GM03348 (cell line): ENCODE results near the gene PAFAH1B1.

Source experiments
- DNase-seq: peaks from one replicate; pipeline ENCODE4 v3.0.0; 2012; ENCODE audit warnings: low spot score

Gene PAFAH1B1

DNA sequence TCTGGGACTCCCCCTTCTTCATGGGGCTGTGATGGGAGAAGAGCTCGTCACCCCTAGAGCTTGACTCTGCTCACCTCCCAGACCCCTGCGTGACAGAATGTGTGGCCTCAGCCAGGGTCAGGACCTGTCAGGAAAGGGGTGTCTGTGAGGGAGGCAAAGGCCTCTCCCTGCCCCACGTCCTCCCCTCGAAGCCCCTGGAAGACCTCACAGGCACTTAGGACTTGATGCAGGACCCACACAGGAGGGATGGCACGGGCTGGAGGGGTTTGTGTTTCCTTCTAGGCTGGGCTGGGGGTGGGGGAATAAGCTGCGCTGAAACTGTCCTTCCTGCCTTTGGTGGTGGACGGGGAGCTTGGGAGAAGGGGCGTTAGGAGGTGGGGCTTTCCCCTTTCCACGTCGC lies 129.2 kb downstream of the PAFAH1B1 start:
- no peak for DNase-seq

DNA sequence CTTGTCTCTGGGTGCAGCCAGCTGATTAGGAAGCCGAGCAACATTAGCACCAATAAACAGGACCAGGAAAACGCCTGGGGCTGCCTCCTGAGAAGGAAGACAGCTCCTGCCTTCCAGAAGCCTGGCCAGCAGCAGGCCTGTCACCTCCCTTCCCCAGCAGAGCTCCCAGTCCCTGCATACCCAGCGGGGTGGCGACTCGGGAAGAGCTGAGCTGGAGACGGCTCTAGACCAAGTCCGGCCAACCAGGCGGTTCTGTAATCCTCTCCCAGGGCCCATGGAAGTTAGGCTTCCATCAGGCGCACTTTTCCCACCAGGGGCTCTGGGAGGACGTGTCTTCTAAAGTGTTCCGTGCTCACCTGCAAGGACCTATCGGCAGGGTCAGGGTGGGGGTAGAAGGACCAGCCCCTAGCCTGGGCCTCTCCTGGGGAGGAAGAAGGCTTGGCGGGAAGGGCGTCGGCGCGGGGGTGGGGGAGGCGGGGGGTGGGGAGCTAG lies 130.1 kb downstream of the PAFAH1B1 start:
- no peak for DNase-seq

DNA sequence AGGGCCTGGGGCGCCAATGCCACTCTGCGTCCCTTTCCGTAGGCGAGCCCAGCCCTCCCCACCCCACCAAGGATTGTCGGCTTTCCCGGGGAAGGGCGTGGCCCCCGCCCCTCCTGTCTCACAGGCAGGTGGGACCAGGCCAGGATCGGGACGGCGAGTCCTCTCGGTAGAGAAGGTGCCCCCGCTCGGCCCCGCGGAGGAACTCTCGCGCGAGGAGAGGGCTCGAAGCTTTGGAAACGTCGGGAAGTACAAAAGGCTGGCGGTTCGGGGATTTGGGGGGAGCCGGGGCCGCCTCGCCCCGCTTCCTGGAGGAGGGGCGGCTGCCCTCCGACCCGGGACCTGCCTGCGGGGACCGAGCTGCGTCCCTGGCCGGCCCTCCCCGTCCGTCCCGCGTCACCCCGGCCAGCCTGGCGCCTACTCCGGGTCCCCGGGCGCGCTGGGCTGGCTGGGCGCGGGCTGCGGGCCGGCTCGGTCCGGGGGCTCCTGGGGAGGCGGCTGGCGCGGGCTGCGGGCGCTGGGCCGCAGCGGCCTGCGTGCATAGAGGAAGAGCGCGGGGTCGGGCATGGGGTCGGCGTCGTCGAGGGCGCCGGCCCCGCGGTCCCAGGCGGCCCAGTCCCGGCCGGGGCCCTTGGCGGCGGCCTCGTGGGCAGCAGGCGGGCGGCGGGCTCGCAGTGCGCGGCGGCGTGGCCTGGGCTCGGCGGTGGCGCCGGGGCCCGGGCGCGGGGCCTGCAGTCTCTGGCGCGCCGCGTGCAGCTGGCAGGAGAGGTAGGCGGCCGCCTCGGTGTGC lies 130.7 kb downstream of the PAFAH1B1 start:
- no peak for DNase-seq

DNA sequence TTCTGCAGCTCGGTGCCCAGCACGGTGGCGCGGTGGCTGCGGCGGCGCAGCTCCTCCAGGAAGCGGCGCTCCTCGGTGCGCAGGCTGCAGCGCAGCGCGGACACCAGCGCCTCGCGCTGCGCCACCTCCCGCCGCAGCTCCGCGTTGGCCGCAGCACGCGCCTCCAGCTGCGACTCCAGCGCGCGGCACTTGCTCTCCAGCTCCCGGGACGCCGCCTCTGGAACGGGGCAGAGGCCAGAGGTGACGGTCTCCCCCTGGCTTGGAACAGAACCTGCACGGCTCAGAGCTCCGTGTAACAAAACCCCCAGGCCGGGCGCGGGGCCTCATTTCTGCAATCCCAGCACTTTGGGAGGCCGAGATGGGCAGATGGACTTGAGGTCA lies 131.3 kb downstream of the PAFAH1B1 start:
- DNase-seq, result peak; percentile 70

DNA sequence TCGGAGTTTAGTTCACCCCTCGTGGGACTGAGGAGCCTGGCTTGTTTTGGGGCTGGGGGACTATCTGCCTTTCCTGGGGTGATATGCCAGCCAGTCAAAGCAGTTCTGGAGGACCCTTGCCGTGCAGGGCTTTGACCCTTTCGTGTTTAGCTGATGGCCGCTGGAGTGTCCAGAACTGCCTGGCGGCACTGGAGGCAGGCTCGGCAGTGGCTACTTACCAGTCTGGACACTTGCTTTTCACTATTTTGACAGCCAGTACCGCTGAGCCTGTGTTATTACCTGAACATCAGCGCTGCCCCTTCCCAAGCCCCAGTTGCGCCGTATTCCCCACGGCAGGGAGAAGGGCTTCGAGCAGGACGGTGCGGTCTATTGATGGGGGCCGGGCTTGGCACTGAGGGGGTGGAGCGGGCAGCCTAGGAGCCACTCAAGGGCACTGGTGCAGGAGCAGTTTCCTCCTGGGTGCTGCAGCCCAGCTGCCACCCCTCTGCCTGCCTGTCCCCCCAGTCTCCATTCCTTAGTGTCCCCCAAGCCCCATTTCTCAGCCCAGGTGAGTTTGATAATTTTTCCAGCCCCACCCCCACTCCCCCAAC lies 137.4 kb downstream of the PAFAH1B1 start:
- no peak for DNase-seq

DNA sequence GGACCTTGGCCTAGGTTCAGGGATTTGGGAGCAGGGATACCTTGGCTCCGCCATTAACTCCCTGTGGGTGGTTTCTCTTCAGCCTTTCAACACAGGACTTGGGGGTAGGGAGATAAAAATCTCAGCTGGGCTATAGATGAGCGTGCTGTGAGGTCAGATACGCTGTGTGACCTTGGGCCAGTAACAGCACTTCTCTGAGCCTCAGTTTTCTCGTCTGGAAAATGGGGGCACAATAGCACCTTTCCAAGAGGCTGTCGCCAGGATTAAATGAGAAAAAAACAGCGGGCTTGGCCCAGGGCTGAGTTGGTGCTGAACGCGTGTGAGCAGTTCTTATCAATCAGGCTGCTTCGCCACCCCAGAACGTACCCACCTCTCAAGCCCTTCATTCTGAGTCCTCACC lies 138.4 kb downstream of the PAFAH1B1 start:
- DNase-seq, result no peak

DNA sequence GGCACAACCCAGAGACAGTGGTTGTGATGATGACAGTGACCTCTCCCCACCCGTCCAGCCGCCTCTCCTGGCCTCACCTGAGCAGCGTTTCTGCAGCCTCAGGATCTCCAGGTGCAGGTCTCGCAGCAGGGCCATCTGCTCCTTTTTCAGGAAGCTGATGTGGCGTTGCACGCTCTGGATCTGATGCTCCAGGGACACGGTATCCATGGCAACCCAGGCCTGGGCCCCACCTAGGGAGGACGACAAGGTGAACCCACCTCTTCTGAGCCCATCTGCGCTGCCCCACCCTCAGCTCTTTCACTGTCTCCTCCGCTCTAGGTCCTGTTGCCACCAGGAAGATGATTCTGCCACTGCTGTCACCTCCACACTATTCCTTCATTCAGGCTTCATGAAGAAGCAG lies 141.5 kb downstream of the PAFAH1B1 start:
- DNase-seq, result no peak
